ENCODE data around the gene ADPRS.

ADPRS gene

DNA sequence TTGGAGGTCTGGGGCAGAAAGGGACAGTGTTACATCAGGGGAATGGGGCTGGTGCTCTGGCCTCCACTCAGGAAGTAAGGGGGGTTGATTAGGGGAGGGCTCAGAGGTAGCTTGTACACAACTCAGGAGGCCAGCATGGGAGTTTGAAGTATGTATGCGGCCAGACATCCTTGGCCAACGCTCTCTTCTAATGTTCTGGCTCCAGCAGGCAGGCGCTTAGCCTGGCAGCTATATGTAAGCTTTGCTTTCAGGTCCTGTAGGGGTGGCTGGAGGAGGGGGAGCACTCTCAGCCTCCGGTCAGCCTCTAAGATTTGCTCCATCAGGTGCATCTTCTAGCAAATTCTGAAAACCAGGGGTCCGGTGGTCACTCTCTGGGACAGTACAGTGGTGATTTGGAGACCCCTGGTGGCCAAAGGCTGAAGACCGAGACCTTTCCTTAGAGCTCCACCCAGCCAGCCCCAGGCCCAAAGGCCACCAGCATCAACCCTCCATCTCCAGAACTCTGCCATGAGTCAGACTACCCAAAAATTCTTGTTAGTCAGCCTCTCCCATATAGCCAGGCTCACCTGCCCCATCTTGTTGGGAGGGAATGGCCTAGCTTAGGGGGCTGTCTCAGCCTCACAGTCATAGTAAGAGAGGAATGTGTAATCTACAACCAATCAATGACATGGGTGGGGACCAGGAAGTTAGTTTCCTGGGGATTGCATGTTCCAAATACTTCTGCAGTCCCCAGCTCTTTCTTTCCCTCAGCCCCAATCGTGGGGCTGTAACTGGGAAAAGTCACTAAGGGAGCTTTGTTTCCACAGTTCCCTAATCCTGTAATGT is 46.0 kb downstream of the ADPRS start:
- DNase-seq: no peak

DNA sequence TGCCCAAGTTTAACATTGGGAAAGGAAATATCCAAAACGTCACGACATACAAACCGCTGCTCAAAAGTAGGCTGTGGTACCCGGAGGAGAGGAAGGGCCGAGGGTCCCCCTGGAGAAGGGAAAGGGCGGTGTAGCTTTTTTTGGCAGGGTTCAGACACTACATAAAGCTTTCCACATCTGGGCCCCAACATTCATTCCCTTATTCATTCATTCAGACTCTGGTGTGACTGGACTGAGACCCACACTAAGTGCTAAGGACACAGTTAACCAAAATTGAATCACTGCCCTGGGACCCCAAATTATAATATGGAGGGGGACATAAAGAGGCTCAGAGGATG is 46.6 kb downstream of the ADPRS start:
- DNase-seq: no peak

DNA sequence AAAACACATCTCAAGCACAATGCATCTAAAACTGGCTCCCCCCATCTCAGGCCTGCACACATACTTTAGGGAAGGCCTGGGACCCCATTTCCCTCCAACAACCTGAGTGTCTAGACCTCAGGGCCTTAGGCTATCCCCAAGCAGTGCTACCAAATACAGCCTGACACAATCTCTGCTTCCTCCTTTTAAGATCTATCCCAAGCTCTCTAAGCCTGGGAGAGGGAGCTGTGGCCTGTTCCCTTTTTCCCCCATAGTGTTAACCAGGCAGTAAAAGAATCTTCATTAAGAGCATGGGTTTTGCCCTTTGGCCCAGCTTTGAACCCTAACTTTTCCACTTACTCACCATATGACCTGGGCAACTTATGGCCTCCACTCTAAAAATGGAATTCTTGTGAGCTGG is 47.1 kb downstream of the ADPRS start:
- no peak for DNase-seq

DNA sequence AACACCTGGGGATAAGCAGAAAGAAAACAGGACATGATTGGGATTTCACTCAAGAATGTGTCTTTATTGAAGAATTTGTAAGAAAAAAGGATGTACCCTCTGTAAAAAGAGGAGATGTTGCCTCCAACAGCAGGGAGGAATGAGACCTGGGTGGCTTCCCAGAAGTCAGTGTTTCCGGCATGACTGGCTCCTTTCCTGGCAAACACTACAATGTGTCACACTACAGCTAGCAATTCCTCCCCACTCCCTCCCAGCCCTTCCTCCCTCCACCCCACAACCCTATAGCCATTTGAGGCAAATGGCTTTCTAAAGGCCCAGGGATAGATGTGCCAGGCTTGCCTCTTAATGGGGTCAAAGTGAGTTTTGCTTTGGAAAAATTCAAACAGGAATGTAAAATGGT is 47.8 kb downstream of the ADPRS start:
- DNase-seq: no peak

DNA sequence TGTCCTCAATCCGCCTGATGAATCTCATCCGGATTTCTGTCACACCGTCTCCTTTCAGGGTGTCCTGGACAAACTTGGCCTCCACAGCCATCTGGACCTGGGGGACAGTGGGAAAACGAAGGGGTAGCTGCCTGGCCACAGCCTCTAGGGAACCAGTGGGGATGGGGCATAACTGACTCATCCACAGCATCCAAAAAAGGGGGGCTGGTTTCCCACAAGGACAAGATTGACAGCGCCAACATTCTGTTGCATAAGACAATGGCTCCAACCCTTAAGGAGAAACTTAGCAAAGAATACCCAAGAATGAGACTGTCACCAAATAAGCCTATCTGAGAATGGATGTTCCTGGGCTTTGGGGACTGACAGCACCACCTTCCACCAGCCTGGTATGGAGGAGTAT is 48.5 kb downstream of the ADPRS start:
- DNase-seq: no peak

DNA sequence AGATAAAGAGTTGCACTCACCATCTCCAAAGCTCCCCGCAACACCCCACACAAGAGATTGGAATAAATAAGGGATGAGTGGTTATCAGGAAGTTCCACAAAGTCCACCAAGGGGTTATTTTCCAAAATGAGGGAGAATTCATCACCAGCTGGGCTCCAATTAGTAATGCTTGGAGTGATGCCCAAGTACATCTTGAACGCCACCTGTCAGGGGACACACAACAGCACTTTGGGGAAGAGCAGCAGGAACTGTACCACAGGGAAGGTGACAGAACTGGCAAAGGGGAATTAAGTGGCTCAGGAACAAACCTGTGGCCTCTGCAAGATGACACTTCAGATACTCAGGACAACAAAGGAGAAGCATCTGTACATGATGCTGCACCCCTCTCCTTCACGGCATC is 49.1 kb downstream of the ADPRS start:
- DNase-seq: no peak

DNA sequence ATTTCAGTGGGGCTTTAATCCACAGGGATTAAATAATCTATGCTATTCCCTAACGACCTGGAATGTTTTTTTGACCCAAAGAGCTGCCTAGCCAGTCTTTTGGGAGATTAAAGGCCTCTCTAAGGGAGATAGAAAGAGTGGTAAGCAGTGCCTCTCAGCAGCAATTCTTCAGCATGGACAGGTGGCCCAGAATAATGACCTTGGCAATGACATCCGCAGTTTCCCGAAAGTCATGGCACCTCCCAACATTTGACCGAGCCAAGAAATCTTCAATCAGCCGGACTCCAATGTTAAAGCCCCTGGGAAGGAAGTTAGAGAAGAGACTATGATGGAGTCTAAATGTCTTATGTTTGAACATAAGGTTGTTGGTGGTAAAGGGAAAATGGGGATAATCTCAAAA is 50.8 kb downstream of the ADPRS start:
- DNase-seq: no peak

DNA sequence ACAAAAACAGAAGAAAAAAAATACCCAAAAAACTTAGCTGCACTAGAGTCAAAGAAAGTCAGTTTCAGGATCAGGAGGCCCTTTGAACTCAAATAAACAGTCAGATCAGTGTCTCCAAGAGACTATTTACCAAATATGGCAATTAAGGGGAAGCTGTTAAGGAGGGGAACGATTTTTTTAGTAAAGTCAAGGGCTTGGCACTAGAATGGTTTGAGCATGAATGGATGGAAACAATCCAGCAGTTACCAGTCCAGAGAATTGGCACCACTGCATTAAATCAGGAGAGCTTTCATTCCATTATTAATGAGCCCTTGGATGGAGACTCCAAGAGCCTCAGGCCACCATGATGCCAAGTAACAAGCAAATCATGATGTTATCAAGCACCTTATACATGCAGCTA is 53.4 kb downstream of the ADPRS start:
- no peak for DNase-seq

DNA sequence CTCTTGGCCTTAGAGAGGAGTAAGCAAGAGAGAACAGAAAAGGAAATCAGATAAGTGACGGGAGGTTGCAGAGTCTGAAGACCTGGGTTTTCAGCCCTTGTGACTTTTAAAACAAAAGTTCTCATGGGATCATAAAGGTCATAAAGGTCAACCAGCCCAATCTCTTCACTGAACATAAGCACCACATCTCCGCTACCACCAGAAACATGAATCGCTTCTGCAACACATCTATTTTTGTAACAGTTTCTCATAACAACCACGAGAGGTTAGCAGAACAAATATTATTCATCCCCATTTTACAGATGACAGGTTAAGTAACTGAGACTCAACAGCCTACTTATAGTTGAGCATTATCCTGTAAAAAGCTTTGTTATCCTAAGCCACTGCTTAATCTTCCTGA is 54.7 kb downstream of the ADPRS start:
- DNase-seq: no peak

Data from activated effector memory CD4-positive, alpha-beta T cell treated with Interleukin-2 at 50 U/mL for 16 hours (primary cell).